ENCODE results near the gene NR2C1.

DNA sequence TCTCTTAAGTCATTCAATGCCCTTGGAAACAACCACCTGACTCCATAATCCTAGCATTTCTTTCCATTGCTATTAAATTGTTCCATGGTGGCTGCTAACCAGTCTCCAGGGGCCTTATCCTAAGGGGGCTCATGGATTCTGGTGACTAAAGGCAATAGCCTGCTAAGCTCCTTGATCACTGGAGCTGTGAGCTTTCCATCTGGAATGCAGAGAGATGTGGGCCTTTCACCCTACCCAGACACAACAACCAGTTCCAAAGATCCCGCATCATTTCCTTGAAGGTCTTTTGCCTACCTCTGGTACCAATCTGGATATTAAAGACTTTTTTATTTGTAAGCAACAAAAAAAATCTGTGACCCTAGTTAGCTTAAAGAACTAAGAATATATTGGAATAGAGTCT lies 102.9 kb downstream of the NR2C1 start:
- TF ChIP-seq, protein P1, sequence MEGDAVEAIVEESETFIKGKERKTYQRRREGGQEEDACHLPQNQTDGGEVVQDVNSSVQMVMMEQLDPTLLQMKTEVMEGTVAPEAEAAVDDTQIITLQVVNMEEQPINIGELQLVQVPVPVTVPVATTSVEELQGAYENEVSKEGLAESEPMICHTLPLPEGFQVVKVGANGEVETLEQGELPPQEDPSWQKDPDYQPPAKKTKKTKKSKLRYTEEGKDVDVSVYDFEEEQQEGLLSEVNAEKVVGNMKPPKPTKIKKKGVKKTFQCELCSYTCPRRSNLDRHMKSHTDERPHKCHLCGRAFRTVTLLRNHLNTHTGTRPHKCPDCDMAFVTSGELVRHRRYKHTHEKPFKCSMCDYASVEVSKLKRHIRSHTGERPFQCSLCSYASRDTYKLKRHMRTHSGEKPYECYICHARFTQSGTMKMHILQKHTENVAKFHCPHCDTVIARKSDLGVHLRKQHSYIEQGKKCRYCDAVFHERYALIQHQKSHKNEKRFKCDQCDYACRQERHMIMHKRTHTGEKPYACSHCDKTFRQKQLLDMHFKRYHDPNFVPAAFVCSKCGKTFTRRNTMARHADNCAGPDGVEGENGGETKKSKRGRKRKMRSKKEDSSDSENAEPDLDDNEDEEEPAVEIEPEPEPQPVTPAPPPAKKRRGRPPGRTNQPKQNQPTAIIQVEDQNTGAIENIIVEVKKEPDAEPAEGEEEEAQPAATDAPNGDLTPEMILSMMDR (IDR thresholded peaks at IDR 0.05; ENCODE audit: low read depth, low read length, poor library complexity, severe bottlenecking), result no peak
- TF ChIP-seq EZH2phosphoT487 (IDR thresholded peaks at IDR 0.05; ENCODE audit: borderline replicate concordance, low read length), result no peak
